Astrocyte (in vitro differentiated cells and primary cell): Measurements from ENCODE around the gene OSM.

Experiments
- CTCF ChIP-seq: IDR thresholded peaks from 2 replicates; pipeline ENCODE4 v1.5.1; 2011; ENCODE audit warnings: low read depth, mild to moderate bottlenecking, inconsistent platforms, low read length, moderate library complexity; ENCODE audit not compliant: insufficient read depth
- EZH2 ChIP-seq: IDR thresholded peaks from 2 replicates; pipeline ENCODE4 v1.6.1; 2012; ENCODE audit warnings: mild to moderate bottlenecking, low read length, inconsistent platforms; ENCODE audit not compliant: insufficient read depth

GRCh38 chr22:30297991-30298701 lies 31.5 kb upstream of the OSM start:
- TF ChIP-seq CTCF (no peak), EZH2 (no peak)
